Neural progenitor cell (in vitro differentiated cells): ENCODE results near the gene HOXC10.

Experiments
- CTCF ChIP-seq: fragments of 200-600 bp; sonication (generic); IDR thresholded peaks from 2 replicates; pipeline ENCODE4 v1.5.1; 2017; ENCODE audit warnings: antibody characterized with exemption, mild to moderate bottlenecking
- EZH2 ChIP-seq: fragments of 200-600 bp; sonication (generic); IDR thresholded peaks from 2 replicates; pipeline ENCODE4 v1.6.1; 2017; ENCODE audit warnings: antibody characterized with exemption, mild to moderate bottlenecking, moderate library complexity
- EZH2phosphoT487 ChIP-seq: fragments of 200-600 bp; sonication (generic); IDR thresholded peaks from 2 replicates; pipeline ENCODE4 v1.6.1; 2017; ENCODE audit warnings: antibody characterized with exemption

- TF ChIP-seq CTCF (peak; percentile 5), EZH2 (peak; percentile 89), EZH2phosphoT487 (peak; percentile 87)
Observed at GRCh38 chr12:53944907-53945847, 39.8 kb upstream of the HOXC10 start.
